ENCODE data around the gene PPP1R10. TPM values are rescaled to one million over a fixed set of nuclear protein-coding genes. Genes with fewer than 3 reads are reported as not detected.
"Not testable (repeated sequence)": the region's sequence is repeated elsewhere in the genome, so short reads cannot be mapped to it uniquely, and the experiment has no call there.

Gene PPP1R10
- total RNA-seq (ENCODE audit: low replicate concordance), result 32.1 and 39.1 TPM in 2 replicates

GRCh38 chr6:30616811-30617564, at the start of gene PPP1R10:
TSS of gene PPP1R10 (minus strand) at chr6:30617243. CDS start at chr6:30609944, 7,299 bp downstream.
- TF ChIP-seq CTCF (IDR thresholded peaks at IDR 0.05; ENCODE audit: insufficient read depth, low read length), result no peak
- peak within 1 kb of the TSS; percentile 97 for H3K4me3 ChIP-seq (ENCODE audit: low read depth, low read length)
- DNase-seq (ENCODE audit: low read depth), result peak; percentile 100

- H3K4me3 ChIP-seq (ENCODE audit: low read depth, low read length); DNase-seq (ENCODE audit: low read depth): not testable (repeated sequence)
Observed at GRCh38 chr6:30666300-30666699, 49.3 kb upstream of the PPP1R10 start.

- no peak overlapping the region for H3K4me3 ChIP-seq (ENCODE audit: low read depth, low read length)
- DNase-seq (ENCODE audit: low read depth), result no peak
- TF ChIP-seq CTCF (IDR thresholded peaks at IDR 0.05; ENCODE audit: insufficient read depth, low read length), result no peak
Observed at GRCh38 chr6:30664994-30665767, 48.1 kb upstream of the PPP1R10 start.

GRCh38 chr6:30657922-30658321, 40.9 kb upstream of the PPP1R10 start:
- H3K4me3 ChIP-seq (ENCODE audit: low read depth, low read length); DNase-seq (ENCODE audit: low read depth): not testable (repeated sequence)

- no peak for DNase-seq (ENCODE audit: low read depth)
- no peak overlapping the region for H3K4me3 ChIP-seq (ENCODE audit: low read depth, low read length)
- TF ChIP-seq CTCF (IDR thresholded peaks at IDR 0.05; ENCODE audit: insufficient read depth, low read length), result no peak
Observed at GRCh38 chr6:30657454-30657853, 40.4 kb upstream of the PPP1R10 start.

GRCh38 chr6:30656513-30656912, 39.5 kb upstream of the PPP1R10 start:
- TF ChIP-seq CTCF (IDR thresholded peaks at IDR 0.05; ENCODE audit: insufficient read depth, low read length), result no peak
- DNase-seq (ENCODE audit: low read depth), result no peak

GRCh38 chr6:30655743-30656094, 38.7 kb upstream of the PPP1R10 start:
- TF ChIP-seq CTCF (IDR thresholded peaks at IDR 0.05; ENCODE audit: insufficient read depth, low read length), result no peak
- no peak overlapping the region for H3K4me3 ChIP-seq (ENCODE audit: low read depth, low read length)
- DNase-seq (ENCODE audit: low read depth), result no peak

More at GRCh38 chr6:30656513-30656912, 39.5 kb upstream of the PPP1R10 start:
- no peak overlapping the region for H3K4me3 ChIP-seq (ENCODE audit: low read depth, low read length)
